Lower leg skin (tissue), 3 donors: ENCODE results near the gene ADGRV1.

ENCODE experiments used
- POLR2A ChIP-seq, 2 donors: fragments of 450-650 bp; IDR thresholded peaks; one replicate each; pipeline ENCODE4 v1.6.1; 2016 to 2017; ENCODE audit warnings: antibody characterized with exemption in 2 of 2, mild to moderate bottlenecking in 1 of 2, moderate library complexity in 1 of 2
- TF ChIP-seq, protein P1 (sequence below), 3 donors: fragments of 450-650 bp; IDR thresholded peaks; one replicate each; pipeline ENCODE4 v1.5.1; 2016; ENCODE audit warnings: antibody characterized with exemption in 3 of 3, mild to moderate bottlenecking in 3 of 3, moderate library complexity in 2 of 3

DNA sequence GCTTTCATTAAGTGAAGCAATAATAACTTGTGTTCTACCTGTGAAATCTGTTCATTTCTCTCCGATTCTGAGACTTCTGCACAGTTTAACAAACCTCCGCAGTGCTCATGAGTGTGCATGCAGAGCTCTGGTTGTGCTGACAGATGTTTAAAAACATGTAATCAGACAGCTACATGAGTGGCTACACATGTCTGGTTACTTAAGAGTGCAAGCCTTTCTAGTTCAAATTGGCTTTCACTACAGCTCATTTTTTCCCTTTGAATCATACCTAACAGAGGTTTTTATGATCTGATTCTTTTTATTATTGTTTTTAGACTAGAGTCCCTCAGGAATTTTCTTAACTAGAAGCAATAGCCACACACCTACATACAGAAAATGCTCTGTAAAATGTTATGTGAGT is 514.3 kb downstream of the ADGRV1 start:
- TF ChIP-seq, protein P1, sequence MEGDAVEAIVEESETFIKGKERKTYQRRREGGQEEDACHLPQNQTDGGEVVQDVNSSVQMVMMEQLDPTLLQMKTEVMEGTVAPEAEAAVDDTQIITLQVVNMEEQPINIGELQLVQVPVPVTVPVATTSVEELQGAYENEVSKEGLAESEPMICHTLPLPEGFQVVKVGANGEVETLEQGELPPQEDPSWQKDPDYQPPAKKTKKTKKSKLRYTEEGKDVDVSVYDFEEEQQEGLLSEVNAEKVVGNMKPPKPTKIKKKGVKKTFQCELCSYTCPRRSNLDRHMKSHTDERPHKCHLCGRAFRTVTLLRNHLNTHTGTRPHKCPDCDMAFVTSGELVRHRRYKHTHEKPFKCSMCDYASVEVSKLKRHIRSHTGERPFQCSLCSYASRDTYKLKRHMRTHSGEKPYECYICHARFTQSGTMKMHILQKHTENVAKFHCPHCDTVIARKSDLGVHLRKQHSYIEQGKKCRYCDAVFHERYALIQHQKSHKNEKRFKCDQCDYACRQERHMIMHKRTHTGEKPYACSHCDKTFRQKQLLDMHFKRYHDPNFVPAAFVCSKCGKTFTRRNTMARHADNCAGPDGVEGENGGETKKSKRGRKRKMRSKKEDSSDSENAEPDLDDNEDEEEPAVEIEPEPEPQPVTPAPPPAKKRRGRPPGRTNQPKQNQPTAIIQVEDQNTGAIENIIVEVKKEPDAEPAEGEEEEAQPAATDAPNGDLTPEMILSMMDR (IDR thresholded peaks at IDR 0.05) = no peak
- no peak for TF ChIP-seq POLR2A (IDR thresholded peaks at IDR 0.05)
